Measurements from ENCODE around the gene OGA. TPM values are rescaled to one million over a fixed set of nuclear protein-coding genes. Genes with fewer than 3 reads are reported as not detected.

The OGA gene
- total and polyA plus RNA-seq, 9 of the 15 experiments (the other 6 are each of a cell fraction or from before 2014, with no cell fraction given), result 13.5 to 73.5 (median 59.5) TPM

GRCh38 chr10:101850749-101851148, 32.5 kb upstream of the OGA start (continued):
- TF ChIP-seq ZNF395 (CRISPR knock-in tag; IDR thresholded peaks at IDR 0.05) (no peak), SAFB (IDR thresholded peaks at IDR 0.05; ENCODE audit: borderline replicate concordance, low read depth, low read length) (no peak), ZNF398 (CRISPR knock-in tag; IDR thresholded peaks at IDR 0.05) (no peak), SFPQ (IDR thresholded peaks at IDR 0.05; ENCODE audit: low read depth, low read length) (no peak)

Data from K562 (cell line).